Fibroblast of mammary gland (primary cell): Measurements from ENCODE around the gene NDUFA1.
"Not testable (repeated sequence)": the region's sequence is repeated elsewhere in the genome, so short reads cannot be mapped to it uniquely, and the experiment has no call there.

Experiments
- DNase-seq: peaks from one replicate; pipeline ENCODE4 v3.0.0-alpha.2; 2010; ENCODE audit warnings: low read depth
- H3K4me3 ChIP-seq: 2 replicates; pipeline ENCODE4 v1.5.1; 2011; ENCODE audit warnings: low read depth, mild to moderate bottlenecking, low read length, moderate library complexity; ENCODE audit not compliant: control insufficient read depth
- CTCF ChIP-seq: conservative IDR thresholded peaks from 2 replicates; pipeline ENCODE4 v1.5.1; 2011; ENCODE audit warnings: low read depth, low read length, inconsistent platforms; ENCODE audit not compliant: control insufficient read depth, insufficient read depth

Gene NDUFA1

DNA sequence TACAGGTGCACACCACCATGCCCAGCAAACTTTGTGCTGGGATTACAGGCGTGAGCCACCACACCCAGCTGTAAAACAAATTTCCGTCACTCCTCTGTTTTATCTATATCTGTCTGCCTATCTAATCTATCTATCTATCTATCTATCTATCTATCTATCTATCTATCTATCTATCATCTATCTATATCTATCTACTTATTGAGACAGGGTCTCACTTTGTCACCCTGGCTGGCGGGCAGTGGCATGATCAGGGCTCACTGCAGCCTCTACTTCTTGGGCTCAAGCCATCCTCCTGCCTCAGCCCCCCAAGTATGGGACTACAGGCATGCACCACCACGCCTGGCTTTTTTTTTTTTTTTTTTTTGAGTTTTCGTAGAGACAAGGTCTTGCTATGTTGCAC is 44.7 kb downstream of the NDUFA1 start:
- TF ChIP-seq CTCF: no peak
- no peak overlapping the region for H3K4me3 ChIP-seq
- DNase-seq: no peak

DNA sequence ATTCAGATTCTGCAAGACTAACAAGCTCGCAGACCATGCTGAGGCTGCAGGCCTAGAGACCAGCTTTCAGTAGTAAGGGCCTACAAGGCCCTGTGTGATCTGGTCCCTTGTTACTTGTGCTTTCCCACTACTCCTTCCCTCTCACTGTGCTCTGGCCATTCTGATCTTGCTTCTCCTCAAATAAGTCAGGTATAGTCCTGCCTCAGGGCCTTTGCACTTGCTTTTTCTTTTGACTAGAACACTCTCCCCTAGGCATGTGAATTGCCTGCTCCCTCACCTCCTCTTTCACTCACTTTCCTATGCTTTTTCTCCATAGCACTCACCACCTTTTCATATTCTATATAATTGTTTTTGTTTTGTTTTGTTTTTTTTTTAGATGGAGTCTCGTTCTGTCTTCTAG is 46.2 kb downstream of the NDUFA1 start:
- TF ChIP-seq CTCF: no peak

DNA sequence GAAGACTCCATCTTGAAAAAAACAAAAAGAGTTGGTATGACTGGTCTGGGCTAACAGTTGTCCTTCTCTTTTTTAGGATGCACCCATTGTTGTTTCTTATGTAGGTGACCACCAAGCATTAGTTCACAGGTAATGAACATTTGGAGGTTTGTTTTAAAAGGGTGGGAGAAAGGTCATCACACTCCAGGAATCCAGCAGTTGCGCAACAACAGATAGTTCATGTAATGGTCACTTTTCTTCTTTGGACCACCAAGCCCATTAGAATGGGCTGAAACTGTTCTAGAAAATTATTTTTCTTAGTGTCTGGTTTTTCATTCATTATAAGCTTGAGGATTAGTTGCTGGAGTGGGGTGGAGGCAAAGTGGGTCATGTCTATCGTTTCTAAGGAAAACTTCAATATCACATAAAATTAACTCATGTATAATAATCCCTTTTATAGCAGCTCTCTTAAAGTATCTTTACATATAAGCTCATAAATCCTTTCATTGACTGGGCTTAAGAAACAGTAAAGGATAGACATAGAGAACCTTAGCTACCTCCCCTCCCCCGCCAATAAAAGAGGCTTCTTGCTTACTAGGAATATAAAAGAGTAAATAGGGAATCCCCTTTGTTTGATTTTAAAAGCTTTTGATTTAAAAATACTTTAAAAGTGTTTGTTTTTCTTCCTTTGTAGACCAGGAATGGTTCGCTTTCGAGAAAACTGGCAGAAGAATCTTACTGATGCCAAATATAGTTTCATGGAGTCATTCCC is 48.4 kb downstream of the NDUFA1 start:
- no peak for TF ChIP-seq CTCF
- H3K4me3 ChIP-seq: no peak overlapping the region
- no peak for DNase-seq

More for the DNA sequence above, 46.2 kb downstream of the NDUFA1 start:
- no peak for DNase-seq
- H3K4me3 ChIP-seq: no peak overlapping the region

DNA sequence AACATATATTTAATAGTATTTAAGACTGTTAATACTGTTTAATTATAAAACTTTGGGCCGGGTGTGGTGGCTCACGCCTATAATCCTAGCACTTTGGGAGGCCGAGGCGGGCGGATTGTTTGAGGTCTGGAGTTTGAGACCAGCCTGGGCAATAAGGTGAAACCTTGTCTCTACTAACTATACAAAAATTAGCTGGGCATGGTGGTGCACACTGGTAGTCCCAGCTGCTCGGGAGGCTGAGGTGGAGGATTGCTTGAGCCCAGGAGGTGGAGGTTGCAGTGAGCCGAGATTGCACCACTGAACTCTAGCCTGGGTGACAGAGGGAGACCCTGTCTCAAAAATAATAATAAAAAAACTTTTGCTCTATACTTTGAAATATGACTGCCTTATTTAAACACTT is 50.8 kb downstream of the NDUFA1 start:
- H3K4me3 ChIP-seq, DNase-seq: not testable (repeated sequence)
